Measurements from ENCODE around the gene ASB8.

DNA sequence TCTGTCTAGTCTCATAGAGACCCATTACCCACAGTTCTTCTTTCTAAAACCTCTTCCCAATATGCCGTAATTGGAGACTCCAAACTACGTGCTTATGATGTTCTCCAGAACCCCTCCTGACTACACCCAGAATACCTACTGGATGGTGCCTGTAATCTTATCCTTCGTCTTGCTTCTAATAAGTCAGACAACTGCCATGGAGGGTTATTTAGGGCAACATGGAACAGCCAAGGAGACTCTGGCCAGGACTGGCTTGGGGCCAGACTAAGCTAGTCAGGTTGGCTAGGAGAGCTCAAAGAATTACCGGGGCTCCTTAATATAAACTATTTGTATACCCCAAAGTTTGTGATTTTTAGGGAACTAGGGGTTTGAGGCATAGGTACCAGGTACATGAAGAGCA lies 31.3 kb downstream of the ASB8 start:
- TF ChIP-seq SP1 (IDR thresholded peaks at IDR 0.05) (no peak), FOXK2 (IDR thresholded peaks at IDR 0.05) (no peak), ELF4 (IDR thresholded peaks at IDR 0.05) (no peak), SUZ12 (IDR thresholded peaks at IDR 0.05) (no peak), HDGF (IDR thresholded peaks at IDR 0.05; ENCODE audit: borderline replicate concordance) (no peak), PKNOX1 (IDR thresholded peaks at IDR 0.05) (no peak), ZNF384 (IDR thresholded peaks at IDR 0.05) (no peak), FOXA1 (IDR thresholded peaks at IDR 0.05) (no peak)
